B cell (primary cell): Measurements from ENCODE around the gene WNT9A.

ENCODE experiments used
- CTCF ChIP-seq: fragments of 200-600 bp; IDR thresholded peaks from one replicate; pipeline ENCODE4 v1.8.0; 2022; ENCODE audit warnings: antibody characterized with exemption, mild to moderate bottlenecking
- EZH2 ChIP-seq: IDR thresholded peaks from 2 replicates; pipeline ENCODE4 v1.6.1; 2012; ENCODE audit warnings: borderline replicate concordance, low read depth, mild to moderate bottlenecking, moderate library complexity, low read length; ENCODE audit not compliant: insufficient read depth, poor library complexity, severe bottlenecking

- TF ChIP-seq CTCF, result no peak
- TF ChIP-seq EZH2, result no peak
These were observed 19.6 kb downstream of the WNT9A start for GRCh38 chr1:227927971-227928741.
